Activated CD4-positive, alpha-beta T cell treated with anti-CD3 and anti-CD28 coated beads, Interleukin-2, amount 10 ng/mL, durations not matched to agents 7 days and 5 days (primary cell): Measurements from ENCODE around the gene SMDT1. TPM values are rescaled to one million over a fixed set of nuclear protein-coding genes. Genes with fewer than 3 reads are reported as not detected.
A peak's percentile ranks its signal among the peaks of the same experiment; 100 is the strongest.
"Not testable (repeated sequence)": the region's sequence is repeated elsewhere in the genome, so short reads cannot be mapped to it uniquely, and the experiment has no call there.

Experiments
- CTCF ChIA-PET: fragments of 350-600 bp; sonication (Branson Sonifier 250); formaldehyde crosslinking; loops from one replicate; lab custom pipeline; 2021; ENCODE audit warnings: antibody characterized with exemption; lab: Charles Lee
- POLR2A ChIA-PET: fragments of 350-600 bp; sonication (Branson Sonifier 250); formaldehyde crosslinking; loops from one replicate; lab custom pipeline; 2021; ENCODE audit warnings: antibody characterized with exemption; lab: Charles Lee
- DNase-seq: peaks from one replicate; pipeline ENCODE4 v3.0.0-alpha.2; 2020
- H3K27ac Mint-ChIP-seq: one replicate; pipeline ENCODE4 v1.8.0; 2021; ENCODE audit warnings: mild to moderate bottlenecking, moderate library complexity, mixed read lengths
- H3K27me3 Mint-ChIP-seq: one replicate; pipeline ENCODE4 v1.8.0; 2021; ENCODE audit warnings: mixed read lengths
- H3K36me3 Mint-ChIP-seq: one replicate; pipeline ENCODE4 v1.8.0; 2021; ENCODE audit warnings: low read depth, mixed read lengths
- H3K4me1 Mint-ChIP-seq: one replicate; pipeline ENCODE4 v1.8.0; 2021; ENCODE audit warnings: mixed read lengths
- H3K4me3 Mint-ChIP-seq: one replicate; pipeline ENCODE4 v1.8.0; 2021; ENCODE audit warnings: mild to moderate bottlenecking, moderate library complexity, mixed read lengths
- H3K9me3 Mint-ChIP-seq: one replicate; pipeline ENCODE4 v1.8.0; 2021; ENCODE audit warnings: mixed read lengths
- total RNA-seq, 2 experiments: library from RNA; stranded (reverse); gene quantifications; one replicate each; pipeline ENCODE4 v1.2.3, GENCODE V29; 2021

The SMDT1 gene
- total RNA-seq, 2 experiments from 2014 or later: 62.4 to 95.6 TPM

DNA sequence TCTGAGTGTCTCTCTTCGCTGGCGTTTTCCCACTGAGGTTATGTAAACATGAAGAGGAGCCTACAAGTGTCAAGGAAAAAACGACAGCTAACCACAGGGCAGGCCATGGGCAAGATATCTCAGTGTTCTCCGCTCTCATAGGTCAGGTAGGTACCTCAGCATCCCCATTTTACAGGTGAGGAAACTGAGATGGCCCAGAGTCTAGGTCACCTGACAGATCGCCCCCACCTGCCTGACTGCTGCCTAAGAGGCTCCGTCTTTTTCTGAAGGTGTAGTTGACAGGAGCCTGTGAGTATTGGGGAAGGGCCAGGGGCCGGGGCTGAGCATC lies 11.9 kb downstream of the SMDT1 start:
- ChIA-PET CTCF (interaction anchor here (0.6 to 4.0 kb wide), 38 partner anchors 9 to 360 kb away, joined by 3 to 50 read pairs (median 4); partner anchors contain the start of genes NAGA, NFAM1, SMDT1 and SMIM45), POLR2A (interaction anchor here (0.6 to 1.3 kb wide), 2 partner anchors 21 to 259 kb away, joined by 3 to 5 read pairs; partner anchors contain the start of gene NAGA)
- no peaks in the 10 kb centered on the region for H3K27me3 Mint-ChIP-seq
- DNase-seq: no peak
- H3K4me1 Mint-ChIP-seq: peaks cover 29% of the 10 kb centered on the region
- H3K4me3 Mint-ChIP-seq: peak overlapping the region; percentile 98
- peak overlapping the region; percentile 99 for H3K27ac Mint-ChIP-seq
- peaks cover 7% of the 10 kb centered on the region for H3K9me3 Mint-ChIP-seq
- peaks cover 28% of the 10 kb centered on the region for H3K36me3 Mint-ChIP-seq

DNA sequence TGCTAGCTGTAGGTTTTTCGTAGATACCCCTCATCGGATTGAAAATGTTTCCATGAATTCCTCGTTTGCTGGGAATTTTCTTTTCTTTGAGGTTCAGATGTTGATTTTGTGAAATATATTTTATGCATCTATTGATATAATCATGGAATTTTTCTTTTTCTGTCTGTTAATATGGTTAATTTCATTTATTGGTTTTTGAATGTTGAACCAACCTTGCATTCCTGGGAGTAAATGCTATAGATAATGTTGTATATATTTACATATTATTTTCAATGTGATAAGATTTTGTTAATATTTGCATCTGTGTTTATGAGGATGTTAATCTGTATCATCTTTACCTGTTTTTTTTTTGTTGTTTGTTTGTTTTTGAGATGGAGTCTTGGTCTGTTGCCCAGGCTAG lies 21.7 kb downstream of the SMDT1 start:
- peaks cover 26% of the 10 kb centered on the region for H3K36me3 Mint-ChIP-seq
- H3K27me3 Mint-ChIP-seq: no peaks in the 10 kb centered on the region
- peaks cover 28% of the 10 kb centered on the region for H3K9me3 Mint-ChIP-seq
- no peak overlapping the region for H3K4me3 Mint-ChIP-seq
- peaks cover 1% of the 10 kb centered on the region for H3K4me1 Mint-ChIP-seq
- ChIA-PET CTCF (interaction anchor here (1.7 to 3.5 kb wide), 2 partner anchors 9 to 10 kb away, joined by 4 to 16 read pairs; partner anchors contain the start of gene NDUFA6), POLR2A (no interaction called here)
- H3K27ac Mint-ChIP-seq: no peak overlapping the region
- DNase-seq: no peak

DNA sequence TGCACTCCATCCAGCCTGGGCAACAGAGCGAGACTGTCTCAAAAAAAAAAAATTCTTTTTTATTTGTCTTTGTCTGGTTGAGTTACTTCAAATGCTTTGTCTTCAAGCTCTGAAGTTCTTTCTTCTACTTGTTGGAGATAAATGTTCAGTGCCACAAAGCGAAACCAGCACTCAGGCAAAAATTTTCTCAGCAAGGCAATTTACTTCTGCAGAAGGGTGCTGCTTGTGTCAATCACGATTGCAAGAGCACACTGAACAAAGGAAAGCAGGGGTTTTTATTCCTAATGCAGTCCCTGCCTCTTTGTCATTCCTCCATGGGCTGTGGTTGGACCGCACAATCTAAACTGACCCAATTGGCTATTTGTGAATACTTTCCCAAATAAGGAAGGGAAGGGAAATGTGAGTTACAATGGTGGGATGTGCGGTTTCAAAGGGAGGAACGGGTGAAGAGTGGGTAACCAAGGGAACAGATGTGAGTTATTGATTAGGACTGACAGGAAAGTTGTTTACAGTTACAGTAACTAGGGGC lies 24.9 kb downstream of the SMDT1 start:
- H3K4me1 Mint-ChIP-seq, DNase-seq, POLR2A ChIA-PET, H3K27ac Mint-ChIP-seq, H3K4me3 Mint-ChIP-seq, H3K27me3 Mint-ChIP-seq: not testable (repeated sequence)
- peaks cover 23% of the 10 kb centered on the region for H3K36me3 Mint-ChIP-seq
- CTCF ChIA-PET: interaction anchor here (1.1 to 2.7 kb wide), 2 partner anchors 8 to 13 kb away, joined by 3 to 11 read pairs; partner anchors contain the start of gene NDUFA6
- peaks cover 31% of the 10 kb centered on the region for H3K9me3 Mint-ChIP-seq

DNA sequence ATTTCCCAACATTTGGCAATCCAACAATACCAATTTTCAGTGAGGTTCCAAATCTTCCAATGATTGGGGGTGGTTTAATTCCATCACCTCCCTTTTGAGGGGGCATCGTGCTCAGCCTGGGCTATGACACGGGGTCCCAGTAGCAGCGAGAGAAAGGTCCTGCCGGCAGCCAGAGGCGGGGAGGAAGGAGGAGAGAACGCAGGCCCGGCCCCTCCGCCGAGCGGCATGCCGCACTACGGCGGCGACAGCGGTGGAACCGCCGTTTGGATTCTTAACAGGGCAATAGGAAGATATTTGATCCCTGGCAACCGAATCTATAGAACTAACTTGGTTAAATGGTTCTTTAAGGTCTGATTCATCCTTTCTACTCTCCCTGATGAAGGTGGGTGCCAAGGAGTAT lies 29.3 kb downstream of the SMDT1 start:
- DNase-seq: no peak
- no peaks in the 10 kb centered on the region for H3K4me1 Mint-ChIP-seq
- H3K9me3 Mint-ChIP-seq: peaks cover 16% of the 10 kb centered on the region
- H3K27me3 Mint-ChIP-seq: no peaks in the 10 kb centered on the region
- ChIA-PET CTCF (interaction anchor here (0.9 to 1.2 kb wide), 2 partner anchors 11 to 336 kb away, joined by 3 to 5 read pairs; no protein-coding TSS in a partner anchor), POLR2A (no interaction called here)
- peaks cover 6% of the 10 kb centered on the region for H3K36me3 Mint-ChIP-seq
- H3K4me3 Mint-ChIP-seq: no peak overlapping the region
- H3K27ac Mint-ChIP-seq: no peak overlapping the region

DNA sequence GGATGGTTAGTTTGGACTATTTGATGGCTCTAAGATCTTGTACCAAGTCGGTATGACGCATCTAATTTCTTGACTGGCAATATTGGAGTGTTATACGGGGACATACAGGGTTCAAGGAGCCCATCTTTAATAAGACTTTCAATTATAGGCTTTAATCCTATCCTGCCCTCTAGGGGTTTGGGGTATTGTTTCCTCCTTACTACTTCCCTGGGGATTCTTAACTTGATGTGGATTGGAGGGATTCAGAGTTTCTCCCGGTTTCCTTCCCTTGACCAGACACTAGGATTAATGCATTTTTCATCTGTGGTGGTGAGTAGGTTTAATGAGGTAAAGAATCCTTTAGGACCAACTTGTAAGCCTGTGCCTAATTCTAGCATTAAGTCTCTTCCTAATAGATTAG lies 32.3 kb downstream of the SMDT1 start:
- Mint-ChIP-seq H3K9me3 (peaks cover 14% of the 10 kb centered on the region), H3K4me3 (no peak overlapping the region), H3K36me3 (peaks cover 12% of the 10 kb centered on the region), H3K27ac (no peak overlapping the region), H3K4me1 (peaks cover 1% of the 10 kb centered on the region), H3K27me3 (no peaks in the 10 kb centered on the region)
- CTCF ChIA-PET: interaction anchor here (0.6 to 1.7 kb wide), 3 partner anchors 8 to 208 kb away, joined by 3 to 4 read pairs (median 3); no protein-coding TSS in a partner anchor
- POLR2A ChIA-PET: no interaction called here
- no peak for DNase-seq

DNA sequence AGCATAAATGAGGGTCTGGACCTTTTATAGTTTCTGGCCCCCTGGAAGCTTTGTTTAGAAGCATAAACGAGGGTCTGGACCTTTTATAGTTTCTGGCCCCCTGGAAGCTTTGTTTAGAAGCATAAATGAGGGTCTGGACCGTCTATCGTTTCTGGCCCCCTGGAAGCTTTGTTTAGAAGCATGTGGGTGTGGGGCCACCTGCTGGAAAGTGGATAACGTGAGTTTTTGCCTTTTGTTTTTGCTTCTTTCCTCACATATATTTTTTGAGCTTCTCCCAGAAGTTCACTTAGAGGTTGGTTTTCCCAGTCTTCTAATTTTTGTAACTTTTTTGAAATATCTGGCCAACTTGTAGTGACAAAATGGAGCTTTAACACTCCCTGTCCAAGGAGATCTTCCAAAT lies 33.3 kb downstream of the SMDT1 start:
- H3K27me3 Mint-ChIP-seq, H3K4me1 Mint-ChIP-seq, DNase-seq, H3K4me3 Mint-ChIP-seq, POLR2A ChIA-PET, H3K27ac Mint-ChIP-seq: not testable (repeated sequence)
- H3K9me3 Mint-ChIP-seq: peaks cover 14% of the 10 kb centered on the region
- CTCF ChIA-PET: interaction anchor here (0.8 to 1.7 kb wide), 5 partner anchors 9 to 207 kb away, joined by 3 to 5 read pairs (median 4); partner anchors contain the start of gene NDUFA6
- peaks cover 17% of the 10 kb centered on the region for H3K36me3 Mint-ChIP-seq

DNA sequence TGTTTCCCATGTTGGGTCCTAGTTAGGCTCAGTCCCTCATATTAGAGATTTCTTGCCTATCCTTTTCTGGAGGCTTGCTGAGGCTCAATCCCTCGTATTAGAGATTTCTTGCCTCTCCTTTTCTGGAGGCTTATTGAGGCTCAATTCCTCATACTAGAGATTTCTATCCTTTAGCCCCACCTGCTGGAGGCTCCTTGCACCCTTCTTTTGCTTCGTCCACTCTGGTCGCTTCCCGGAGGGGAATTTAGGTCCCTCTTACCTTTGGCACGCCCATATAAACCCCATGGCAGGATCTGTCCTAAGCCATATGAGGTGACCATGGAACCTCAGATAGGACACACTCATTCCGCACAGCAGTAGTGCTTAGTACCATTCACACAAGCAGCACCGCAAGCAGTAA lies 35.2 kb downstream of the SMDT1 start:
- Mint-ChIP-seq H3K27me3 (no peaks in the 10 kb centered on the region), H3K9me3 (peaks cover 14% of the 10 kb centered on the region)

DNA sequence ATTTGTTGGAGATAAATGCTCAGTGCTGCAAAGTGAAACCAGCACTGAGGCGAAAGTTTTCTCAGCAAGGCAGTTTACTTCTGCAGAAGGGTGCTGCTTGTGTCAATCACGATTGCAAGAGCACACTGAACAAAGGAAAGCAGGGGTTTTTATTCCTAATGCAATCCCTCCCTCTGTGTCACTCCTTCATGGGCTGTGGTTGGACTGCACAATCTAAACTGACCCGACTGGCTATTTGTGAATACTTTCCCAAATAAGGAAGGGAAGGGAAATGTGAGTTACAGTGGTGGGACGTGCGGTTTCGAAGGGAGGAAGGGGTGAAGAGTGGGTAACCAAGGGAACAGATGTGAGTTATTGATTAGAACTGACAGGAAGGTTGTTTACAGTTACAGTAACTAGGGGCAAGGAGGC lies 35.9 kb downstream of the SMDT1 start:
- H3K4me3 Mint-ChIP-seq, H3K27me3 Mint-ChIP-seq, H3K27ac Mint-ChIP-seq, DNase-seq, POLR2A ChIA-PET: not testable (repeated sequence)
- Mint-ChIP-seq H3K4me1 (peaks cover 20% of the 10 kb centered on the region), H3K9me3 (peaks cover 14% of the 10 kb centered on the region), H3K36me3 (peaks cover 19% of the 10 kb centered on the region)
- CTCF ChIA-PET: interaction anchor here (0.6 kb wide), 1 partner anchor 173 kb away, joined by 3 read pairs; no protein-coding TSS in a partner anchor

More for the DNA sequence above, 35.2 kb downstream of the SMDT1 start:
- Mint-ChIP-seq H3K36me3 (peaks cover 19% of the 10 kb centered on the region), H3K27ac (no peak overlapping the region), H3K4me1 (peaks cover 13% of the 10 kb centered on the region), H3K4me3 (no peak overlapping the region)
- no peak for DNase-seq
- POLR2A ChIA-PET: no interaction called here
- CTCF ChIA-PET: no interaction called here

DNA sequence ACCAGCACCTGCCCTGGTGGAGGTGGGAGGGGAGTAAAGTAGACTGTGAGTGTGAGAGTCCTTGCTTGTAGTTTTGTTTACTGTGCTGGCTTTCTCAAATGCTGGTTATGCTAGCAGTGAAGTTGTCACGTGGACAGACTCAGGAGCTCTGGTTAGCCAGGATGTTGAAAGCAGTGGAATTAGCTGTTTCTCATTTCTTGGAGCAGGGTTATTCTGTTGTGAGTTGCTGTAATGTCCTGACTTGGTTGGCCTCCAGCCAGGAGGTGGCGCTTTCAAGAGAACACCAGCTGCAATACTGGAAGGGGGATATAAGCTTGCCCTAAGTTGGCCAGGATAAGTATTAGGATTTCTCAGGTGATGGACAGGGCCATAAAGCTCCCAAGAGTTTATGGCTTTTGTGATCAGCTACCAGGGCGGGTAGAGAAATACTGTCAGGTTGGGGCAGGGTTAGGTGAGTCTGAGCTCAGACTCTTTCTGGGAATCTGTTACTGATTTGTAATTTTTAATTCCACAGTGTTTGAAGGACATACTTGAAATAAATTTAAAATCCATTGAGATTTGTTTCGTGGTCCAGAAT lies 37.4 kb downstream of the SMDT1 start:
- no peak overlapping the region for H3K27ac Mint-ChIP-seq
- DNase-seq: no peak
- H3K27me3 Mint-ChIP-seq: no peaks in the 10 kb centered on the region
- no peak overlapping the region for H3K4me3 Mint-ChIP-seq
- peaks cover 14% of the 10 kb centered on the region for H3K9me3 Mint-ChIP-seq
- CTCF ChIA-PET: interaction anchor here (0.9 to 2.7 kb wide), 4 partner anchors 14 to 420 kb away, joined by 3 to 10 read pairs (median 3); partner anchors contain the start of gene NDUFA6
- H3K36me3 Mint-ChIP-seq: peaks cover 19% of the 10 kb centered on the region
- H3K4me1 Mint-ChIP-seq: peaks cover 34% of the 10 kb centered on the region
- POLR2A ChIA-PET: no interaction called here

DNA sequence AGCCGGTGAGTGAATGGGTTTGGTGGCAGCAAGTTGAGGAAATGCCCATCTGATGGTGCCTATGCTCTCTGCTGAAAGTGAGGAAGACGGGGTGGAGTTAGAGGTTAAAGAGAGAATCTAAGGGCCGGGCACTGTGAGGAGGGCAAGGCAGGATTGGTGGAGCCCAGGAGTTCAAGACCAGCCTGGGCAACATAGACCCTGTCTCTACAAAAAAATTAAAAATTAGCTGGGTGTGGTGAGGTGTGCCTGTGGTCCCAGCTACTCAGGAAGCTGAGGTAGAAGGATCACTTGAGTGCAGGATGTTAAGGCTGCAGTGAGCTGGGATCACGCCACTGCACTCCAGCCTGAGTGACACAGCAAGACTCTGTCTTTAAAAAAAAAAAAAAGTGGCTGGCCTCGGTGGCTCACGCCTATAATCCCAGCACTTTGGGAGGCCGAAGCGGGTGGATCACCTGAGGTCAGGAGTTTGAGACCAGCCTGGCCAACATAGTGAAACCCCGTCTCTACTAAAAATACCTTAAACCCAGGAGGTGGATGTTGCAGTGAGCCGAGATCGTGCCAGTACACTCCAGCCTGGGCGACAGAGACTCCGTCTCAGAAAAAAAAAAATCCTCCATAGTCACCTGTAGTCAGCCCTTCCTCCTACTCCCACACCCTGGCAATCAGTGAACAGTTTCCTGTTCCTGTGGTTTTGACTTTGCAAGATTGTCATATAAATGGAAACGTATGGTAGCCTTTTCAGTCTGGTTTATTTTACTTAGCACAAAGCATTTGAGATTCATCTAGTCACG lies 40.9 kb downstream of the SMDT1 start:
- POLR2A ChIA-PET, H3K27me3 Mint-ChIP-seq, H3K9me3 Mint-ChIP-seq: not testable (repeated sequence)
- H3K36me3 Mint-ChIP-seq: peaks cover 15% of the 10 kb centered on the region
- peak; percentile 57 for DNase-seq
- H3K4me3 Mint-ChIP-seq: peak overlapping the region; percentile 65
- H3K4me1 Mint-ChIP-seq: peaks cover 40% of the 10 kb centered on the region
- CTCF ChIA-PET: interaction anchor here (0.5 to 1.1 kb wide), 3 partner anchors 30 to 157 kb away, joined by 3 to 4 read pairs (median 4); partner anchors contain the start of gene NDUFA6
- peak overlapping the region; percentile 90 for H3K27ac Mint-ChIP-seq

DNA sequence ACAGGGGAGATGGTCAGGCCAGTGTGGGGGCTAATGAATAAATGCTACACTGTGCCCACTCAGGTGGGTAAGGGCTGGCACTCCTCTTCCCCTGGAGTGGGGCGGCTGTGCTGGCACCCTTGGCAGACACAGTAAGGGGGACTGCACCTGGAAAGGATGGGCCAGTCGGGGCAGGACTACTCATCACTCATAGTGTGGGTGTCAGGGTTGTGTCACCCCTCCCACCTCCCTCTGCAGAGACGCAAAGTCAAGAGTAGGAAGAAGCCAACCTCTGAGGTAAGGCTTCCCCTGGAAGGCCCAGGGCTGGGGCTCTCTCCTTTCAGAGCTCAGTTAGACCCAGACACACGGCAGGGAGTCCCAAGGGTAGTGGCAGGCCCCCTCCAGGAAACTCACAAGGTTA lies 44.0 kb downstream of the SMDT1 start:
- H3K4me3 Mint-ChIP-seq, H3K9me3 Mint-ChIP-seq, DNase-seq, POLR2A ChIA-PET, H3K27ac Mint-ChIP-seq, CTCF ChIA-PET, H3K36me3 Mint-ChIP-seq, H3K27me3 Mint-ChIP-seq: not testable (repeated sequence)
- H3K4me1 Mint-ChIP-seq: peaks cover 37% of the 10 kb centered on the region

DNA sequence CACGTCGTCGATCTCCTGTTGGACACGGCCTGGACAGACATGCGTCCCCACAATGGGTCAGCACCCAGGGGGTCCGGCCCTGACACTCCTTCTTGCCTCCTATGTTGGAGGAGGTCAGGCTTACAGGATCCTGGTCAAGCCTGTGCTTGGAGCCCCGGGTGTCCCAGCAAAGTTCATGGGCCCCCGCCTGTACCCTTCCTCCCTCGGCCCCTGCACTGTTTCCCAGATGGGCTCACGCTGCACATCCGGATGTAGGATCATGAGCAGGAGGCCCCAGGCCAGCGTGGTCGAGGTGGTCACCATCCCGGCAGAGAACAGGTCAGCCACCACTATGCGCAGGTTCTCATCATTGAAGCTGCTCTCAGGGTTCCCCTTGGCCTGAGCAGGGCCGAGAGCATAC lies 48.1 kb downstream of the SMDT1 start:
- no peaks in the 10 kb centered on the region for H3K36me3 Mint-ChIP-seq
- no peaks in the 10 kb centered on the region for H3K27me3 Mint-ChIP-seq
- H3K9me3 Mint-ChIP-seq: no peaks in the 10 kb centered on the region
- no peak overlapping the region for H3K27ac Mint-ChIP-seq
- H3K4me1 Mint-ChIP-seq: no peaks in the 10 kb centered on the region
- POLR2A ChIA-PET: no interaction called here
- no peak overlapping the region for H3K4me3 Mint-ChIP-seq
- CTCF ChIA-PET: no interaction called here
- DNase-seq: no peak

DNA sequence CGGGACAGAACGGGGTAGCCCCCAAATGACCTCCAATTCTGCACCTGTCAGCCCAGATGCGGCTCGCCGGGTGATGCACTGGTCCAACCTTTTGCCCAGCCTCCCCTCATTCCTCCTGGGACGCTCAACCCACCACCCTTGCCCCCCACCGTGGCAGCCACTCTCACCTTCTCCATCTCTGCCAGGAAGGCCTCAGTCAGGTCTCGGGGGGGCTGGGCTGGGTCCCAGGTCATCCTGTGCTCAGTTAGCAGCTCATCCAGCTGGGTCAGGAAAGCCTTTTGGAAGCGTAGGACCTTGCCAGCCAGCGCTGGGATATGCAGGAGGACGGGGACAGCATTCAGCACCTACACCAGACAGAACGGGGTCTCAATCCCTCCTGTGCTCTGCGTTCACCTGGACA lies 48.5 kb downstream of the SMDT1 start:
- H3K4me1 Mint-ChIP-seq, H3K36me3 Mint-ChIP-seq, DNase-seq, H3K27ac Mint-ChIP-seq, H3K4me3 Mint-ChIP-seq, H3K27me3 Mint-ChIP-seq, CTCF ChIA-PET, H3K9me3 Mint-ChIP-seq, POLR2A ChIA-PET: not testable (repeated sequence)
